Panc1 (cell line): Measurements from ENCODE around the gene GABRB1.

Experiments
- CTCF ChIP-seq: fragments of 450-650 bp; IDR thresholded peaks from 2 replicates; pipeline ENCODE4 v1.5.1; 2017; ENCODE audit warnings: mild to moderate bottlenecking
- POLR2AphosphoS5 ChIP-seq: IDR thresholded peaks from 2 replicates; pipeline ENCODE4 v1.6.1; 2012; ENCODE audit warnings: mild to moderate bottlenecking, low read depth, low read length, moderate library complexity
- REST ChIP-seq, 2 experiments: IDR thresholded peaks; 2 replicates each; pipeline ENCODE4 v1.6.1; 2011 to 2012; ENCODE audit warnings: low read depth in 2 of 2, control low read depth in 1 of 2, low read length in 1 of 2, mild to moderate bottlenecking in 1 of 2, moderate library complexity in 1 of 2; ENCODE audit not compliant: insufficient read depth in 1 of 2
- TCF7L2 ChIP-seq: IDR thresholded peaks from 2 replicates; pipeline ENCODE4 v1.6.1; 2011; ENCODE audit warnings: mild to moderate bottlenecking, low read depth, low read length, inconsistent platforms

GRCh38 chr4:47442980-47443379 lies 411.6 kb downstream of the GABRB1 start:
- TF ChIP-seq CTCF = no peak
- TF ChIP-seq TCF7L2 = no peak
- TF ChIP-seq POLR2AphosphoS5 = no peak
- TF ChIP-seq REST (IDR thresholded peaks at IDR 0.05; ENCODE audit: insufficient read depth in 1 of 2, low read depth in 2 of 2, low read length in 1 of 2) = no peak
